Uterus (tissue), 2 donors: ENCODE results near the gene SPTBN4.

Source experiments
- POLR2A ChIP-seq, 2 donors: fragments of 450-650 bp; IDR thresholded peaks; one replicate each; pipeline ENCODE4 v1.6.1; 2016; ENCODE audit warnings: antibody characterized with exemption in 2 of 2, mild to moderate bottlenecking in 1 of 2, moderate library complexity in 1 of 2
- TF ChIP-seq, protein P1 (sequence below), 4 experiments: fragments of 200-600 bp in 2 of 4; fragments of 450-650 bp in 2 of 4; sonication (generic) in 2 of 4; IDR thresholded peaks; one replicate each; pipeline ENCODE4 v1.5.1; 2016 to 2019; ENCODE audit warnings: antibody characterized with exemption in 4 of 4, mild to moderate bottlenecking in 2 of 4, moderate library complexity in 1 of 4

DNA sequence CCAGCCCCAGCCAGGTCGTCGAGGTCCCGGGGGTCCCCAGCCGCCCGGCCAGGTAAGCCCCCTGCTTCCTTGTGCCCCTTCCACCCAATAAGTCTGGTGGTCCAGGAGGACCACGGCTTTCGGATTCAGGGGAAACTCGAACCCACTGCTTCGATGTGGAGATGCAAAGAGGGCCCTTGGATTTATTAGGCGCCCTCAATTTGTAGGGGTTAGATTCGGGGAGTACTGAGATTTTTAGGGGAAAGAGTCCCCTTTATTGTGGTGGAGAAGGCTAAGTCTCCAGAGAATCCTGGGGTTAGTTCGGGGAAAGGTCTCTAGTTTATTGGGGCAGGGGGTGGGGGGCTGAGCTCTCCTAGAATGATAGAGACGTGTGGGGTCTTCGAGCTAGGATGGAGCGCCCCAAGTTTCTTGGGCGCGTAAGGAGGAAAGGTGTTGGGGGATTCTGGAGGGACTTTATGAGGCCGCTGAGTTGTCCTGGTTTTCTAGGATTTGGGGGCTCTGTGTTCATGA is 130.6 kb downstream of the SPTBN4 start:
- TF ChIP-seq, protein P1, sequence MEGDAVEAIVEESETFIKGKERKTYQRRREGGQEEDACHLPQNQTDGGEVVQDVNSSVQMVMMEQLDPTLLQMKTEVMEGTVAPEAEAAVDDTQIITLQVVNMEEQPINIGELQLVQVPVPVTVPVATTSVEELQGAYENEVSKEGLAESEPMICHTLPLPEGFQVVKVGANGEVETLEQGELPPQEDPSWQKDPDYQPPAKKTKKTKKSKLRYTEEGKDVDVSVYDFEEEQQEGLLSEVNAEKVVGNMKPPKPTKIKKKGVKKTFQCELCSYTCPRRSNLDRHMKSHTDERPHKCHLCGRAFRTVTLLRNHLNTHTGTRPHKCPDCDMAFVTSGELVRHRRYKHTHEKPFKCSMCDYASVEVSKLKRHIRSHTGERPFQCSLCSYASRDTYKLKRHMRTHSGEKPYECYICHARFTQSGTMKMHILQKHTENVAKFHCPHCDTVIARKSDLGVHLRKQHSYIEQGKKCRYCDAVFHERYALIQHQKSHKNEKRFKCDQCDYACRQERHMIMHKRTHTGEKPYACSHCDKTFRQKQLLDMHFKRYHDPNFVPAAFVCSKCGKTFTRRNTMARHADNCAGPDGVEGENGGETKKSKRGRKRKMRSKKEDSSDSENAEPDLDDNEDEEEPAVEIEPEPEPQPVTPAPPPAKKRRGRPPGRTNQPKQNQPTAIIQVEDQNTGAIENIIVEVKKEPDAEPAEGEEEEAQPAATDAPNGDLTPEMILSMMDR (IDR thresholded peaks at IDR 0.05) = no peak
- no peak for TF ChIP-seq POLR2A (IDR thresholded peaks at IDR 0.05)
